ENCODE measurements around the gene SHC1.

SHC1 gene

DNA sequence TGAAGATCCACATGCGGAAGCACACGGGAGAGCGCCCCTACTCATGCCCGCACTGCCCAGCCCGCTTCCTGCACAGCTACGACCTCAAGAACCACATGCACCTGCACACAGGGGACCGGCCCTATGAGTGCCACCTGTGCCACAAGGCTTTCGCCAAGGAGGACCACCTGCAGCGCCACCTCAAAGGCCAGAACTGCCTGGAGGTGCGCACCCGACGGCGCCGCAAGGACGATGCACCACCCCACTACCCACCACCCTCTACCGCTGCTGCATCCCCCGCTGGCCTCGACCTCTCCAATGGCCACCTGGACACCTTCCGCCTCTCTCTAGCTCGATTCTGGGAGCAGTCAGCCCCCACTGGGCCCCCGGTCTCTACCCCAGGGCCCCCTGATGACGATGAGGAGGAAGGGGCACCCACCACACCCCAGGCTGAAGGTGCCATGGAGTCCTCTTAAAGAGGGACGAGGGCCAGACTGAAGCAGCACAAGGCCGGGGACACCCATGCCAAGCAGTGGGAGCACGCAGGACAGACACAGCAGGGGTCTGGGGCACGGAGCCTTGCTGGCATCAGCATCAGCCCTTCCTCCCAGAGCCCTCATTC, 45.8 kb upstream of the SHC1 start:
- no peak overlapping the region for H3K4me3 ChIP-seq (ENCODE audit: low read depth, low read length)
- TF ChIP-seq, protein P1, sequence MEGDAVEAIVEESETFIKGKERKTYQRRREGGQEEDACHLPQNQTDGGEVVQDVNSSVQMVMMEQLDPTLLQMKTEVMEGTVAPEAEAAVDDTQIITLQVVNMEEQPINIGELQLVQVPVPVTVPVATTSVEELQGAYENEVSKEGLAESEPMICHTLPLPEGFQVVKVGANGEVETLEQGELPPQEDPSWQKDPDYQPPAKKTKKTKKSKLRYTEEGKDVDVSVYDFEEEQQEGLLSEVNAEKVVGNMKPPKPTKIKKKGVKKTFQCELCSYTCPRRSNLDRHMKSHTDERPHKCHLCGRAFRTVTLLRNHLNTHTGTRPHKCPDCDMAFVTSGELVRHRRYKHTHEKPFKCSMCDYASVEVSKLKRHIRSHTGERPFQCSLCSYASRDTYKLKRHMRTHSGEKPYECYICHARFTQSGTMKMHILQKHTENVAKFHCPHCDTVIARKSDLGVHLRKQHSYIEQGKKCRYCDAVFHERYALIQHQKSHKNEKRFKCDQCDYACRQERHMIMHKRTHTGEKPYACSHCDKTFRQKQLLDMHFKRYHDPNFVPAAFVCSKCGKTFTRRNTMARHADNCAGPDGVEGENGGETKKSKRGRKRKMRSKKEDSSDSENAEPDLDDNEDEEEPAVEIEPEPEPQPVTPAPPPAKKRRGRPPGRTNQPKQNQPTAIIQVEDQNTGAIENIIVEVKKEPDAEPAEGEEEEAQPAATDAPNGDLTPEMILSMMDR (IDR thresholded peaks at IDR 0.05; ENCODE audit: low read depth, low read length, missing control alignments) = no peak
- no peak for DNase-seq (ENCODE audit: low read depth)

- DNase-seq (ENCODE audit: low read depth) = no peak
- TF ChIP-seq, protein P1 (IDR thresholded peaks at IDR 0.05; ENCODE audit: low read depth, low read length, missing control alignments) = no peak
- H3K4me3 ChIP-seq (ENCODE audit: low read depth, low read length) = no peak overlapping the region
Observed at GRCh38 chr1:155015527-155016230, 45.1 kb upstream of the SHC1 start.

DNA sequence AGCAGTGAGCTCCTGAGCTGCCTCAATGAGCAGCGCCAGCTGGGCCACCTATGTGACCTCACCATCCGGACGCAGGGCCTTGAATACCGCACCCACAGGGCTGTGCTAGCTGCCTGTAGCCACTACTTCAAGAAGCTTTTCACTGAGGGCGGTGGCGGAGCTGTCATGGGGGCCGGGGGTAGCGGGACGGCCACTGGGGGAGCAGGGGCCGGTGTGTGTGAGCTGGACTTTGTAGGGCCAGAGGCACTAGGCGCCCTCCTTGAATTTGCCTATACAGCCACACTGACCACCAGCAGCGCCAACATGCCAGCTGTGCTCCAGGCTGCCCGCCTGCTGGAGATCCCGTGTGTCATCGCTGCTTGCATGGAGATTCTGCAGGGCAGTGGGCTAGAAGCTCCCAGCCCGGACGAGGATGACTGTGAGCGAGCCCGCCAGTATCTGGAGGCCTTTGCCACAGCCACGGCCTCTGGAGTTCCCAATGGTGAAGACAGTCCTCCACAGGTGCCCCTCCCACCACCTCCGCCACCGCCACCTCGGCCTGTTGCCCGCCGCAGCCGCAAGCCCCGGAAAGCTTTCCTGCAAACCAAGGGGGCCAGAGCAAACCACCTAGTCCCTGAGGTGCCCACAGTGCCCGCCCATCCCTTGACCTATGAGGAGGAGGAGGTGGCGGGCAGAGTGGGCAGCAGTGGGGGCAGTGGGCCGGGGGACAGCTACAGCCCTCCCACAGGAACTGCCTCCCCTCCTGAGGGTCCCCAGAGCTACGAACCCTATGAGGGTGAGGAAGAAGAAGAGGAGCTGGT, 44.4 kb upstream of the SHC1 start:
- TF ChIP-seq, protein P1 (IDR thresholded peaks at IDR 0.05; ENCODE audit: low read depth, low read length, missing control alignments) = no peak
- no peak overlapping the region for H3K4me3 ChIP-seq (ENCODE audit: low read depth, low read length)
- no peak for DNase-seq (ENCODE audit: low read depth)

DNA sequence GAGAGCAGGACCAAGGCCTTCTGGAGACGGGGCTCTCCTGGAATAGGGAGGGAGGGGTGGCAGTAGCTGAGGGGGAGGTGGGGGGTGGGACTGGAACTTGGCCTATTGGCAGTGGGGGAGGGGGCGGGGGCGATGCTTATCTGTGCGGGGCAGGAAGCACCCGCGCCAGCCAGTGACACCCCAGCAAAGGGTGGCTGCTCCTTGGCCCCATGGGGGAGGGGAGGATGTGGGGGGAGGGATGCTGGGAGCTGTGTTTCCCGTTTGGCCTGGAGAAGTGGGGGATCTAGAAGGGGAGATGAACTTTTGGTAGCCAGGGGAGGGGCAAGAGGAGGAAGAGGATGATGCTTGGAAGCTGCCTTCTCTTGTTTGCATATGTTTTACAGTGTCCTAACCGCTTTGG, 43.1 kb upstream of the SHC1 start:
- TF ChIP-seq, protein P1 (IDR thresholded peaks at IDR 0.05; ENCODE audit: low read depth, low read length, missing control alignments) = no peak
- no peak overlapping the region for H3K4me3 ChIP-seq (ENCODE audit: low read depth, low read length)
- DNase-seq (ENCODE audit: low read depth) = no peak

GRCh38 chr1:155012776-155013602, 42.4 kb upstream of the SHC1 start:
- TF ChIP-seq, protein P1 (IDR thresholded peaks at IDR 0.05; ENCODE audit: low read depth, low read length, missing control alignments) = no peak
- DNase-seq (ENCODE audit: low read depth) = no peak
- H3K4me3 ChIP-seq (ENCODE audit: low read depth, low read length) = no peak overlapping the region

DNA sequence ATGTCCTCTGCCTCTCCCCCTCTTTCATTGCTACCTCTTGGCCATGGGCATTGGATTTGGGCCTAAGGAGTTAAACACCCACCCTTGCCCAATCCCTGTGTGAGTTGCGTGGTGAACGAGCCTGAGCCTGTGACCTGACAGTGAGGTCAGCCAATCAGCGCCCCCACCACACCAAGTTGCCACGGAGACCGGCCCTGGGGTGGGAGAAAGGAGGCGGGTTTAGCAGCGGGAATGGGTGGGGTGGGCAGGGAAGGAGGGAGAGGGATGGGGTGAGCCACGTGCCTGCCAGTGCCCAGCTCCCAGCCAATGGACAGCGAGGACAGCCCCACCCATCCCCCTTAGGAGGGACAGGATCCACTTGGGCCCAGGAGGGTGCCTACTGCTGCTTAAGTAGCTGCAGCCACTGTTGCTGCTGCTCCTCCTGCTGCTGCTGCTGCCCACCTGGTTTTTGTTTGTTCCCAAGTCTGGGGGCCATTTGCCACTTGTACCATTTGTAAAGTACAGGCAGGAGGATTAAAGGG, 41.5 kb upstream of the SHC1 start:
- no peak overlapping the region for H3K4me3 ChIP-seq (ENCODE audit: low read depth, low read length)
- TF ChIP-seq, protein P1 (IDR thresholded peaks at IDR 0.05; ENCODE audit: low read depth, low read length, missing control alignments) = no peak
- no peak for DNase-seq (ENCODE audit: low read depth)
